Natural killer cell (primary cell): ENCODE measurements around the gene PDS5B. TPM values are rescaled to one million over a fixed set of nuclear protein-coding genes. Genes with fewer than 3 reads are reported as not detected.
"Not testable (repeated sequence)": the region's sequence is repeated elsewhere in the genome, so short reads cannot be mapped to it uniquely, and the experiment has no call there.

ENCODE experiments used
- ATAC-seq, 3 donors: fragments of 150-1000 bp in 2 of 3; fragments of 200-7000 bp in 1 of 3; cut with Tn5 transposase; 1 replicate in 1 of 3; 2 replicates in 2 of 3; pipeline ENCODE4 v1.10.0; 2021; ENCODE audit warnings: mild to moderate bottlenecking in 2 of 3, moderate library complexity in 2 of 3
- DNase-seq, 2 donors: peaks; one replicate each; pipeline versions ENCODE4 v3.0.0 to v3.0.0-alpha.2; 2013 to 2021; ENCODE audit warnings: mixed read lengths in 1 of 2
- H3K27ac ChIP-seq: one replicate; pipeline ENCODE4 v1.5.1; 2013; ENCODE audit warnings: mild to moderate bottlenecking, low read length
- H3K27me3 ChIP-seq: one replicate; pipeline ENCODE4 v1.6.1; 2013; ENCODE audit warnings: low read length; ENCODE audit not compliant: control insufficient read depth, insufficient read depth
- H3K36me3 ChIP-seq: one replicate; pipeline ENCODE4 v1.6.1; 2013; ENCODE audit warnings: low read length; ENCODE audit not compliant: control insufficient read depth, insufficient read depth
- H3K4me1 ChIP-seq: one replicate; pipeline ENCODE4 v1.6.1; 2013; ENCODE audit warnings: low read length; ENCODE audit not compliant: control insufficient read depth, insufficient read depth
- H3K4me3 ChIP-seq: one replicate; pipeline ENCODE4 v1.5.1; 2013; ENCODE audit warnings: low read length
- H3K9me3 ChIP-seq: one replicate; pipeline ENCODE4 v1.6.1; 2013; ENCODE audit warnings: low read length; ENCODE audit not compliant: control insufficient read depth, insufficient read depth
- H3K27ac Mint-ChIP-seq, 2 donors: one replicate each; pipeline ENCODE4 v1.8.0; 2022; ENCODE audit warnings: mild to moderate bottlenecking in 2 of 2, mixed read lengths in 2 of 2, moderate library complexity in 1 of 2
- H3K27me3 Mint-ChIP-seq, 2 donors: one replicate each; pipeline ENCODE4 v1.8.0; 2022; ENCODE audit warnings: low read depth in 2 of 2, mixed read lengths in 2 of 2
- H3K36me3 Mint-ChIP-seq: one replicate; pipeline ENCODE4 v1.8.0; 2022; ENCODE audit warnings: mixed read lengths
- H3K4me1 Mint-ChIP-seq, 2 donors: one replicate each; pipeline ENCODE4 v1.8.0; 2022; ENCODE audit warnings: mixed read lengths in 2 of 2
- H3K4me3 Mint-ChIP-seq: one replicate; pipeline ENCODE4 v1.8.0; 2022; ENCODE audit warnings: mild to moderate bottlenecking, moderate library complexity, mixed read lengths
- H3K9me3 Mint-ChIP-seq, 2 donors: one replicate each; pipeline ENCODE4 v1.8.0; 2022; ENCODE audit warnings: mixed read lengths in 2 of 2
- WGBS: methylation state at CpG from one replicate; pipeline ENCODE4 v1.1.7; 2013; ENCODE audit warnings: missing lambda C conversion rate; ENCODE audit not compliant: insufficient coverage; 5-methylcytosine and 5-hydroxymethylcytosine counted together
- intact Hi-C: fragments of 100-400 bp; cut with micrococcal nuclease; formaldehyde crosslinking; loops from one replicate; pipeline ENCODE4 v1.14.2; 2022
- total RNA-seq, 4 donors: library from RNA; stranded (reverse); fragments of 120-200 nt in 1 of 4; gene quantifications; one replicate each; pipeline versions ENCODE4 v1.2.3 to v1.2.4, GENCODE V29; 2013 to 2022
- TF ChIP-seq, protein P1 (sequence below): fragments of 200-600 bp; IDR thresholded peaks from one replicate; pipeline ENCODE4 v1.8.0; 2022; ENCODE audit warnings: antibody characterized with exemption

Gene PDS5B
- total RNA-seq, 3 donors from 2014 or later (not counting 1 experiment from before 2014, with no cell fraction given): 59.4 to 70.6 (median 64.7) TPM

- Mint-ChIP-seq H3K27me3 (peaks cover 3 to 7% of the 10 kb centered on the region in 2 donors), H3K36me3 (no peaks in the 10 kb centered on the region), H3K27ac (no peak overlapping the region), H3K4me1 (no peaks in the 10 kb centered on the region), H3K9me3 (no peaks in the 10 kb centered on the region), H3K4me3 (no peak overlapping the region)
- no peak for DNase-seq
- TF ChIP-seq, protein P1, sequence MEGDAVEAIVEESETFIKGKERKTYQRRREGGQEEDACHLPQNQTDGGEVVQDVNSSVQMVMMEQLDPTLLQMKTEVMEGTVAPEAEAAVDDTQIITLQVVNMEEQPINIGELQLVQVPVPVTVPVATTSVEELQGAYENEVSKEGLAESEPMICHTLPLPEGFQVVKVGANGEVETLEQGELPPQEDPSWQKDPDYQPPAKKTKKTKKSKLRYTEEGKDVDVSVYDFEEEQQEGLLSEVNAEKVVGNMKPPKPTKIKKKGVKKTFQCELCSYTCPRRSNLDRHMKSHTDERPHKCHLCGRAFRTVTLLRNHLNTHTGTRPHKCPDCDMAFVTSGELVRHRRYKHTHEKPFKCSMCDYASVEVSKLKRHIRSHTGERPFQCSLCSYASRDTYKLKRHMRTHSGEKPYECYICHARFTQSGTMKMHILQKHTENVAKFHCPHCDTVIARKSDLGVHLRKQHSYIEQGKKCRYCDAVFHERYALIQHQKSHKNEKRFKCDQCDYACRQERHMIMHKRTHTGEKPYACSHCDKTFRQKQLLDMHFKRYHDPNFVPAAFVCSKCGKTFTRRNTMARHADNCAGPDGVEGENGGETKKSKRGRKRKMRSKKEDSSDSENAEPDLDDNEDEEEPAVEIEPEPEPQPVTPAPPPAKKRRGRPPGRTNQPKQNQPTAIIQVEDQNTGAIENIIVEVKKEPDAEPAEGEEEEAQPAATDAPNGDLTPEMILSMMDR: no peak
- Histone ChIP-seq H3K4me1 (no peaks in the 10 kb centered on the region), H3K4me3 (no peak overlapping the region), H3K27ac (no peak overlapping the region), H3K27me3 (no peaks in the 10 kb centered on the region), H3K36me3 (no peaks in the 10 kb centered on the region), H3K9me3 (no peaks in the 10 kb centered on the region)
- ATAC-seq: no peak
- intact Hi-C loops: no loop called here
- 91% methylated on average over 2 of the region's 2 CpGs for WGBS
Measured at GRCh38 chr13:32825481-32825880, 239.2 kb downstream of the PDS5B start.

GRCh38 chr13:32826372-32826771, 240.1 kb downstream of the PDS5B start:
- H3K9me3 ChIP-seq, DNase-seq, H3K27ac ChIP-seq, H3K36me3 Mint-ChIP-seq, H3K4me3 Mint-ChIP-seq, H3K27ac Mint-ChIP-seq, intact Hi-C loops, H3K4me1 Mint-ChIP-seq, H3K27me3 ChIP-seq, ATAC-seq, H3K4me1 ChIP-seq, H3K4me3 ChIP-seq, H3K9me3 Mint-ChIP-seq, H3K36me3 ChIP-seq, H3K27me3 Mint-ChIP-seq: not testable (repeated sequence)
- WGBS: 72% methylated on average over 5 of the region's 5 CpGs

Other genes starting within 250 kb of the PDS5B start
- gene N4BP2L1, start 158.3 kb upstream of the PDS5B start, total RNA-seq: 10 to 100 TPM; 52.1 to 82.9 (median 75.4) TPM
- 100 to 1,000 TPM; 195 to 247 (median 221) TPM for gene N4BP2L2, start 47.7 kb upstream of the PDS5B start, total RNA-seq